Measurements from ENCODE around the gene HMX1.

The HMX1 gene

DNA sequence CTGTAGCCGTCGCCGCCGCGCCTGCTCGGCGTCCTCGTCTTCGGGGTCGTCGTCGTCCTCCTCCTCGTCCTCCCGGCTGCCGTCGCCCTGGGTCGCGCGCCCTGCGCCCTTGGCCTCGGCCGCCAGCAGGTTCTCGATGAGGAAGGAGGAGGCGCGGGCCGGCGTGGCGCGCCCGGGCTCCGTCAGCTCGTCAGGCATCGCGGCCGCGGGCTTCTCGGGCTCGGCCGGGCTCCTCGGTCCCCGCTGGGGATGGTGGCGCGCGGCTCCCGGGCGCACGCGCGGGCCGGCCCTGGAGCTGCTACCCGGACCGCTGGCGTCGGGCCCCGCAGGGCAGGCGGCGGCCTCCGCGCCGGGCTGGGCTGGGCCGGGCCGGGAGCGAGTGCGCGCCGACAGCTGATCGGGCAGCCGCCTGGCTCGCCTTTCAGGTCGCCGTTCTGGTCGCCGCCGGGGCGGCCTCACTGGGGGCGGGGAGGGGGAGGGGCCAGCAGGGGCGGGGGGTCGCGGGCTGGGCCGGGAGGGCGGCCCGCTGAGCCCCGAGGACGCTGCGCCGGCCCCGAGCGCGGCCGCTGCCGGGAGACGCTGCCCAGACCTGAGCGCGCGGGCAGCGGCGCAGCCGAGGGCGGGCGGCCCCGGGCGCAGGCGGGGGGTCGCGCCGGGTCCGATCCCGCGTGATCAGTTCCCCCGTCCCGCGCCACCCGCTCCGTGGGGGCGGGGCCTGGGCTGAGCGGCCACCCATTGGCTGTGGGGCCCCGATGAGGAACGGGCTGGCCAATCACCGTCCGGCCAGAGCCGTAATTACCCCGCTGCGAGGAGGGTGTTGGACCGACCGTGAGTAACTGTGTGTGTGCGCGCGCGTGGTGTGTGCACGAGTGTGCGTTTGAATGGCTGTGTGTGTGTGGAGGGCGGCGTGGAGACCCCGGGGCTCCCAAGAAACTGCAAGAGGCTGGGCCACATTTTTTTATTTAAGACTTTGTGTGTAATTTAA is at the start of gene HMX1:
HMX1 (minus strand) TSS at position 423 of the 985 bp plus-strand sequence; CDS start at position 198, 225 bp downstream.
- no peak for DNase-seq (ENCODE audit: low read depth, low spot score)

DNA sequence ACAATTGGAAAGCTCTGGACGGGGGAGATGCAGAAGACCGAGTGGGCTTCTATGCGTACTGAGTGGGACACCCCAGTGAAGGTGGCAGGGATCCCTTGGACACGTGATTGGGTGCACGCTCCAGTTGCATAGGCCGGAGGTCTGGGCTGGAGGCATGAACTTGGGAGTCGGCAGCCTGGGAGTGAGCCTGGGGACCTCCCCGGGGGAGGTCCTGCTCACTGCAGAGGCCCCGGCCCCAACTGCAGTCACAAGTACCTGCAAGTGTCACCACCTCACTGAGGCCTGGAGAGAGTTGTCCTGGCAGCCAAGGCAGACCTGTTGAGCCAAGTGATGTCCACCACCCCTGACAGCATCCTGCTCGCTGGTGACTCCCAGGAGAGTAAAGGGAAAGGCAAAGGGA is 49.3 kb upstream of the HMX1 start:
- no peak for DNase-seq (ENCODE audit: low read depth, low spot score)

DNA sequence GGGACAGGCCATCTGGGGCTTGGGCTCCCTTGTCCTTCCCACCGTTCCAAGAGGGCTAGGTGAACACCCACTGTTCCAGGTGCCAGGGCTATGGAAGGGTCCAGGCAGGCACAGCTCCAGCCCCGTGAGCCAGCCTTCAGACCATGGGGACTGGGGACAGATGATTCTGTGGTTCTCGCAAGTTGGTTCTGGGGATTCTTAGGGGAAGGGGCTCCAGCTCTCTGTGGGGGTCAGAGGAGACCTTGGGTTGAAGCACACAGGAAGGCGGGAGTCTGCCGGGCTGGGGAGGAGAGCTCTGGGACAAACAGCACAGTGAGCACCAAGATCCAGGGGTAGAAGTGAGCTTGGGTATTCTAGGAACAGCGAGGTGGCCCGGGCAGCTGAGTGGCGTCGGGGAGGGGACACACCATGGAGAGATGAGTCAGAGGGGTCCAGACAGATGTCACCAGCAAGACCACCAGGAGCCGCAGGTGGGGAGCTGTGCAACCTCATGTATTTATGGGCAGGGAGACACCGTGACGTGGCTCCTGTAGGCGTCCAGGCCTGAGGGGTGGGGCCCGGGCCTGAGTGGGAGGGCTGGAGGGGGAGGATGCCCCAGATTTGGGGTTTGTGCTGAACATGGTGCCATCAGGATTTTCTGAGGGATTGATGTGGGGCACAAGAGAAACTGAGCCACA is 48.8 kb upstream of the HMX1 start:
- DNase-seq (ENCODE audit: low read depth, low spot score): no peak

DNA sequence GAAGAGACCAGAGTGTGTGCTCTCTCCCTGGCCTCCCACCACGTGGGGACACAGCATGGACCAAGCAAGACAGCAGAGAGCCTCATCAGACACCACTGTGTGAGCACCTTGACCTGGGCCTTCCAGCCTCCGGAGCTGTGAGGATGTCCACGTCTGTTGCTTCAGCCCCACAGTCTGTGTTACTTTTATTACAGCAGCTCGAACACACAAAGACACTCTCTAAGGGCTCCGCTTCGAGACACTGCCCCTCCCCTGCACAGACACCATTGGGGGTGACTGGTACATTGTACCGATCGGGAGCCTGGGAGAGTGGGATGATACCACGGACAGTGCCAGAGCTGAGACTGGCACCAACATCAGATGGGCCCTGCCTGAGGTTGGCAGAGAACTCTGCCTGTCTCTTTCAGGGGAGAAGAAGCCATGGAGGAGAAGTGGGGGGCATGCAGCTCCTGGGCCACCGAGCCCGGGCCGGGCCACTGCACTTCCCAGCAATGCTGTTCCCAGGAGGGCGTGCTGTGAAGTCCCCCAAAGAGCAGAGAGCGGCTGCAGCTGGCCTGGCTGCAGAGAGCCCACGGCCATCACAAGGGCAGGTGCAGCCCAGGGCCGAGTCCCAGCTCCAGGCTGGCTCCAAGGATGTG is 48.1 kb upstream of the HMX1 start:
- no peak for DNase-seq (ENCODE audit: low read depth, low spot score)

DNA sequence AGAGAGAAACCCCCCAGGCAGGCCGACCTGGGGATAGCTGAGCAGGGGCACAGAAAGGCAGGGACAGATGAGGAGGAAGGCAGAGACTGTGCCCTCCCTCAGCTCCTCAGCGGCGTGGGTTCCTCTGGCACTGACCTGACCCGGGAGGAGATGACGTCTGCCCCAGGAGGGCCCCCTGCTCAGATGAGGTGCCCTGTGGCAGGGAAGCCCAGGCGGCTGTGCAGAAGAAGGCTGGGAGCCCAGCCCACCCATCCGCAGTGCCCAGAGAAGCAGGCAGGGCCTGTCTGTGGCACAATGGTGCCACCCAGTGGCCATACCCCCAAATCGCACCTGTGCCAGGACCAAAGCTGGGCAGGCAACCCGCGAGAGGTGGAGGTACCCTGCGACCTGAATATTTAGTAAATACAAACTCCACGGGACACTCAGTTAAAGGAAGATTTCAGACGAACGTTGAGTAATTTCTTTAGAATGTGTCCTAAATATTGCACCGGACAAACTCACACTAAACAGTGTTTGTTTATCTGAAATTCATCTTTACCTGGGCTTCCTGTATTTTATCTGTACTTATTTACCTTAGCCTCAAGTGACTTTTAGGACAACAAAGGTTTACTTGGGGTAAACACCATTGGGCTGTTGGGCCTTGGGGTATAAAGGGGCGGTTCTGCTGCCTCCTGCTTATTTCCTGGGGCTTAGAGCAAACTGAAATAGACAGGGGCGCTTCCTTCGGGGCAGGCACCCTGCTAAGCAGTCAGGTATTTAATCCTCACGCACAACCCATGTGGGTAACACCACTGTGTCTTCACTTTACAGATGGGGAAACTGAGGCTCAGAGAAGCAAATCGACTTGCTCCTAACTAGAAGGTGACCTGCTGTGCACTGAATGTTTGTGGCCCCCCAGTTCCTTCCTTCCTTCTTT is 46.5 kb upstream of the HMX1 start:
- peak; percentile 83 for DNase-seq (ENCODE audit: low read depth, low spot score)

DNA sequence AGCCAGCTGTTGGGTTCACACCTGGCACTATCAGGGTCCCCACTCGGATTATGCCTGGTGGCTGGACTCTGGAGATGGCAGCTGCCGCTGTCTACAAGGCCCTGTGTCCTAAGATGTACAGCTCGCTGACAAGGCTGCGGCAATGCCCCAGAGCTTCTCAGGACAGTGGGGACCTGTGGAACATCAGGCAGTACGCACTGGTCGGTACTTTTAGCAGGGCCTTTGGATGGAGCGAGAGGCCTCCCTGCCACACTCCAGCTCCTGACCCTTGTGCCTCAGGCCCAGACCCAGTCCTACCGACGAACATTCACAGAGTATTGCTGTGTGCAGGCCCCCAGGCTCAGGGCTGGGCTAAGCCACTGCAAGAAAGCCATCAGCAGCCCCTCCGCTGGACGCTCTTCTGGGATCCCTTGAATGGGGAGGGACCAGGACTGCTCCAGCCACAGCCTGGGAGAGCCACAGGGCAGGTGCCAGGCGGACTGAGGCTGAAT is 45.7 kb upstream of the HMX1 start:
- no peak for DNase-seq (ENCODE audit: low read depth, low spot score)

DNA sequence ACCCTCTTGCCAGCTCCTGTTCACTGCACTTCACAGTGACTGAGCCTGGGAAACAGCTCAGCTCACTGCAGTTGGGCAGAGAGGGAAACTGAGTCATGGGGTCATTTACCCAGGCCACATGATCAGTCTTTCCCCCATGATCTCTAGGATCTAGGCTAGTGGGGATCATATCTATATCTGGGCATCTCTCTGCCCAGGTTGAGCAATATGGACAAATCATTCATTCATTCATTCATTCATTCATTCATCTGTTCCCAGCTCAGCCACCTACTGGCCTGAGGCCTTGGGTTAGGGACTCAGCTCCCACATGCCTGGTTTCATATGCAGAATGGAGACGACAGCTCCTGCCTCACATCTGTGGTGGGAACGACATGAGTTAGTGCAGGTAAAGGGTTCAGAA is 45.3 kb upstream of the HMX1 start:
- no peak for DNase-seq (ENCODE audit: low read depth, low spot score)

DNA sequence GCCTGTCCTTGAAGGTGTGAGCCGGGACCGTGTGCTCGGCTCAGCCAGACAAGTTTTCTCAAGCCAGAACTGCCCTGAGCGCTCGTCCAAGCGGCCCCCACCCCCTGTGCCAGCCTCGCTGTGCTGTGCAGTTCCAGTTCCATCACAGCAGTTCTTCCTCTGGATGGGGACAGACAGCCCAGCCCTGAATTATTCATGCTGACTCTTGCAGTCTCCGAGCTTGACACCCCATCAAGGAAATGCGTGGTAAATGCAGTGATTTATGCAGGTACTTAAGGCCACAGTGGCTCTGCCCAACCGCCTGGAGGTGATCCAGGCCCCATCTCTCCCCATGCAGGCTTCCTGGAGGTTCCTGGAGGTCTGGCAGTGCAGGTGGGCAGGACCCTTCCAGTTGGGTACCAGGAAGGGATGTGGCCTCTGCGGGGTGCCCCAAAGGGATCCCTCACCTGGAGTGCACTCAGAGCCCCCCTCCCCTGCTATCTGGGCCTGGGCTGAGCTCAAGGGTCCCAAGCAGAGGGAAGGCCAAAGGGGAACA is 44.8 kb upstream of the HMX1 start:
- DNase-seq (ENCODE audit: low read depth, low spot score): no peak

DNA sequence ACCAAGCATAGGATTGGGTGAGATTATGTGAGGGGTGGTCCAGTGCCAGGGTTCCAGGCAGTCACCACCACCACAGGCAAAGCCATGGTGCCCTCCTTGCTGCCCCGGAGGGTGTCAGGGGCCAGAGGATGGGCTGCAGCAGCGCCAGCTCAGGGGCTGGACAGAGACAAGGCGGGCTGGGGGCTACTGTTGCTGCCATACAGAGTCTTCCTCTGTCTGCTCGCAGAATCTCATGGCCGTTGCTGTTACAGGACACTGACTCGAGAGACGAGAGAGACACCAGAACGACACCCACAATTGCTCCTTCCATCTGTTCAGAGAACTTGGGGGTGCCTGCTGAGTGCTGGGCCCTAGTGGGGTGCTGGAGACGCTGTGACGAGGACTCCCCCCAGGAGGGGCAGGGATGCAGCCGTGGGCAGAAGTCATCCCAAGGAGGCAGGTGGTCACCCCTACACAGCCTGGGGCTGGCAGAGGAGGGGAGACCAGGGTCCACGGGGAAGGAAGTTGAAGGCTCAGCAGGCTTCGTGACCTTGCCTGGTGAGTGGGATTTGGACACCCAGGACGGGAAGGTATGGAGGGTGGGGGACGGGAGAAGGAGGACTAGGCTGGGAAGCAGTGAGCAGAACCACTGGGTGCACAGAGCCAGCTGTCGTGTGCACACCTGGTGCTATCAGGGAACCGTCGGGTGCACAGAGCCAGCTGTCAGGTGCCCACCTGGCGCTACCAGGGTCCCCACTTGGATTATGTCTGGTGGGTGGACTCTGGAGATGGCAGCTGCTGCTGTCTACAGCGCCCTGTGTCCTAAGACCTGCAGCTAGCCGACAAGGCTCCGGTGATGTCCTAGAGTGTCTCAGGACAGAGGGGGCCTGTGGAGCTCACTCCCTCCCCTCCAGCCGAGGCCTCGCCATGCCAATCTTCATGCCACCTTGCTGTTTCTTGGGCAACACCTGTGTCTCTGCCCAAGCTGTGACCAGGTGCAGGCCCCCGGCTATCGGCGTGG is 43.9 kb upstream of the HMX1 start:
- DNase-seq (ENCODE audit: low read depth, low spot score): no peak

DNA sequence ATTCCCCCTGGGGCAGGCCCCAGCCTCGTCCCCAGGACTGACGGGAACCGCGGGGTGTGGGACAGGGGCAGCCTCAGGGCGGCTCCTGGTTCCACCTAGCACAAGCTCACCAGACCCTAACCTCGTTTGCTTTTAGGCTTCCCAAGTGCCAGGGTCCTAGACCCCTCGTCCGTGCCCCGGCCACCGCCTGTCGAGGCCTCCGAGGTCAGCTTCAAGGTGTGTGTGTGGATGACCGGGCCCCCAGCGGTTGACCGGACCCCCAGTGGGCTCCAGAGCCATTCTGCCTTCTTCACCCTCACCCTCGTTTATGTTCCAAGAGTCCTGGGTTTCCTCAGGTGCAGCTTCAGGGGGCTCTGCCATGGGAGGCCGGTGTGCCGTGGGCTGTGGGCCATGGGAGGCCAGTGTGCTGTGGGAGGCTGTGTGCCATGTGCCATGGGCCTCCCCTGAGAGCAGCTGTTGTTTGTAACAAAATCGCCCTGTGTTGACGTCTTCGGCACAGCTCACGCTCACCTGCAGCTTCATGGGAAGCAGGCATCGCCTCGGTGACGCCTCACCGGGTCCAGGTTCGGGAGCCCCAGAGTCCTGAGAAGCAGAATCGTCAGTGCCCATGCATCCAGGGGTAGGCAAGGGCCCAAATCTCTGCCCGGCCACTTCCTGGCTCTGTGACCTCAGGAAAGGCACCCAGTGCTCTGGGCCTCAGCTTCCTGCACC is 43.0 kb upstream of the HMX1 start:
- no peak for DNase-seq (ENCODE audit: low read depth, low spot score)

DNA sequence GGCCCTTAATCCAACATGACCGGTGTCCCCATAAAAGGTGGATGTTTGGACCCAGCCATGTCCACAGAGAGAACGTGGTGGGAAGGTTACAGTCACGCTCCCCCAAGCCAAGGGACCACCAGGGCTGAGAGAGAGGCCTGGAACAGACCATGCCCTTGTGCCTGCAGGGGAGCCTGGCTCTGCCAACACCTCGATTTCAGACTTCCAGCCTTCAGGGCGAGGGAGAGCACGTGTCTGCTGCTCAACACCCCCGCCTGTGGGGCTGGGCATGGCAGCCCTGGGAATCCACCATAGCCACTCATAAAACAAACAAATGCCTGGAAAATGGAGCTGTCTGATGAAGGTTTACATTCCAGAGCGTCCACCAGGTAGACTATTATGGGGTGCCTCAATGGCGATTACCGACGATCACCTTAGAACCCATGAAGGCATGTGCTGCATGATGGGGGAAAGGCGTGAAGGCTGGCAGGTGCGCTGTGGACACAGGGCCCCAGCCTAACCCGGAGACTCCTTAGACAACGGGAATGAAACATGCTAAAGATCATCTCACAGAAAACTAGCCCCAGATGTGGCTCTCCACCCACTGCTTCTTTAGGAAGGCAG is 42.3 kb upstream of the HMX1 start:
- DNase-seq (ENCODE audit: low read depth, low spot score): no peak

DNA sequence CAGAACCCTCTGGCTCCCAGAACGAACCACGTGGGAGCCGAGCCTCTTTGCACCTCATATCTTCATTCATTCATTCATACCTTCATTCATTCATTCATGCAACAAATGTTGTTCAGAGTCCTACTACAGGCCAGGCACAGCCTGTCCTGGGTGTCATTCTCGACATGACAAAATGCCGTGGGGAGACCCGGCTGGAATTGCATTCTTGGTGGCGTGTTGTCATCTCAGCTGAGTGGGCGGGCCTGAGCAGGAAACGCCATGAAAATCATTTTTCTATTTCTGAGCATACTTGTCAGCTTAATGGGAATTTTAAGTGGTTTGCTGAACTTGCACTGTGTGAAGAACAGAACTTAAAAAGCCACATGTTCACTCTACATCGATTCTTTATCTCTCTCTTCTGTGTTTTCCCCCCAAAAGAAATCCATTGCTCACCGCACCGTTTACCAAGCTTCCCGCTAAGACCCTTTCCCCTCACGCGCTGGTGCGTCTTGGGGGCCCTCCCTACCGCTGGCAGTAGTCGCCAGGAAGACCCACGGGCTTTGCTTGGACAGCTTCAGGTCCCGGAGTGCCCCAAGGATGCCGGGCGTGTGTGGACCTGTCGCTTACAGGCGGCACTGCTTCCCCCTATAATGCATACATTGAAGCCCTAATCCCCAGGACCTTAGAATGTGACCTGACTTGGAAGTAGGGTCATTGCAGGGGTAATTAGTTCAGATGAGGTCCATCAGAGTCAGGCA is 41.6 kb upstream of the HMX1 start:
- DNase-seq (ENCODE audit: low read depth, low spot score): no peak

DNA sequence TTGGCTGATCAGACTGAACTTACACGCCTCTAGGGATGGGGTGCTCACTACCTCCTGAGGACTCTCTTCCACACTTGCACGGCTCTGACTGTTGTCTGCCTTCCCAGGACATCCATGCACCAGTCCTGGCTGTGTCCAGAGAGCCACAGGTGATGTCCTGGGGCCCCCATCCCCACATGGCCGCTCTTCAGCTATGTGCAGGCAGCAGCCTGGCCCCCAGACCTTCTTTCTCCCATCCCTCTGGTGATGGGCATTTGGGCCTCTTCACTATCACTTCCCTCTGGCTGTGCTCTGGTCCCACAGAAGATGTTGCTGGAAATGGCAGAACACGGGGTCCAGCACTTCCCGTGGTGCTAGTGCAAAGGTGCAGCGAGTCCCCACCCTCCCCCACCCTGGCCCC is 40.9 kb upstream of the HMX1 start:
- no peak for DNase-seq (ENCODE audit: low read depth, low spot score)

DNA sequence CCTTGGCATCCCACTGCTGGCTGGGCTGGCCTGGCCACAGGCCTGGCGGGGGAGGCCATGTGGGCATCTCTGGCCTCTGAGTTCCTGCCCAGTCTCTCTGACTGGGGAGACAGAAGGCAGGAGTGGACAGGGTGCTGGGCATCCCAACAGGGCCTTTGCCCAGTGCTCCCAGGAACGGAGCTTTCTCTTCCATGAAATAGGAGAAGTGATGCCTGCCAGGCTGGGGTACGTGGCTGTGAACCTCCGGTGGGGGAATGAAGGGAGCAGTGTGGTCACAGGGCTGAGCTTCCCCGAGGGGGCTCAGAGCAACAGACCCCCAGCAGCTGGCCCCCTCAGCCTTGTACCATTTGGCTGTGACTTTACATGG is 40.4 kb upstream of the HMX1 start:
- DNase-seq (ENCODE audit: low read depth, low spot score): no peak

DNA sequence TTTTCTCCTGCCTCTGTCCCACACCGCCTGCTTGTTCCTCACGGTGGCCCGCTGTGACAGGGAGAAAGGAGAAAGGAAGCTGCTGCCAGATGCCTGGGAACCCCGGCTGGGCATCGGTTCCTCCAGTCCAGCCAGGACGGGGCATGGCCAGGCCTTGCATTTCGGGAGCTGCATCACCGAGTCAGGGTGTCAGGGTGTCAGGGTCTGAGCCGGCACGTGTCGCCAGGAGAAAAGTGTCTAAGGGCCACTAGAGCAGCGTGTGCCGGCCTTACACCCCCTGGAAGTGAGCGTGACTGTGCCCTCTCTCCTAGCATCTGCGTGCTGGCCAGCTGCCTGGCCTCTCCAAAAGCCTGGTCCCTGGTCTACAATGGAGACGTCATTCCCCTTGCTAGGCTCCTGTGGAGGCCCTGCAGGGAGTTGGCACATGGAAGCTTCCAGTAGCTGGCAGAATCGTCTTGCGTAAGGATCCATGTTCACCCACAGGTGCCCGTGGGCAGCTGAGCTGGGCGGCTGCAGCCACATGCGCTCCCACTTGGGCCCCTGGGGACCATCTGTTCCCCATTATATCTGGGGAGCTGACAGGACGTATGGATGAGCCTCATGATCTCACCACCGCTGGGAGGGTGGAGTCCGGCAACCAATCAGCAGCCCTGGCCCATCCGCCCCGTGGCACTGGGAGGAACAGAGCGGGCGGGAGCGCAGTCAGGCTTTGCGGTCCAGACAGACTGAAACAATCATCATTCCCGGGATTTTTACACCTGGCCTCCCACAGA is 39.9 kb upstream of the HMX1 start:
- no peak for DNase-seq (ENCODE audit: low read depth, low spot score)

DNA sequence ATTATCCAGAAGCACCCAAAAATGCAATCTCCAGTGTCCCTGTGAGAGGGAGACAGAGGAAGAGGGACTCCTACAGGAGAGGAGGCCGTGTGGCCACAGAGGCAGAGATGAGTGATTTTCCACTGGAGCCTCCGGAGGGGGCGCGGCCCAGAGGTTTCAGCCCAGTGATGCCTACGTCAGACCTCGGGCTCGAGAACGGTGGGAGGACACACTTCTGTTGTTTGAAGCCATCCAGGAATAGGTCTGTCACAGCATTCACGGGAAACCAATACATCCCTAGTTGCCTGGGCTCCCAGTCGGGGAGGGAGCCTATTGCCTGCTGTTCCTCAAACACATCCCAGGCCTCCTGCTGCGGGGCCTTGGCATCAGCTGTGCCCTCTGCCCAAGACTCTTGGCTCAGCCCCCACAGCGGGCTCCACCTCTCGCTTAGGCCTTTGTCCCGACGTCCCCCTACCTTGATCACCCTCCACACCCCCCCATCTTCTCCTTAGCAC is 39.2 kb upstream of the HMX1 start:
- DNase-seq (ENCODE audit: low read depth, low spot score): no peak

Data from ELF-1 (cell line).